Thyroid gland (tissue), 4 donors: ENCODE data around the gene SCCPDH.

Experiments
- CTCF ChIP-seq, 6 experiments: fragments of 200-600 bp in 3 of 6; fragments of 450-650 bp in 3 of 6; sonication (generic) in 3 of 6; IDR thresholded peaks; one replicate each; pipeline ENCODE4 v1.5.1; 2016 to 2019; ENCODE audit warnings: antibody characterized with exemption in 6 of 6, mild to moderate bottlenecking in 2 of 6, inconsistent platforms in 1 of 6, moderate library complexity in 1 of 6
- POLR2A ChIP-seq, 2 donors: fragments of 450-650 bp; IDR thresholded peaks; one replicate each; pipeline ENCODE4 v1.6.1; 2017; ENCODE audit warnings: antibody characterized with exemption in 2 of 2, mild to moderate bottlenecking in 2 of 2, moderate library complexity in 1 of 2

DNA sequence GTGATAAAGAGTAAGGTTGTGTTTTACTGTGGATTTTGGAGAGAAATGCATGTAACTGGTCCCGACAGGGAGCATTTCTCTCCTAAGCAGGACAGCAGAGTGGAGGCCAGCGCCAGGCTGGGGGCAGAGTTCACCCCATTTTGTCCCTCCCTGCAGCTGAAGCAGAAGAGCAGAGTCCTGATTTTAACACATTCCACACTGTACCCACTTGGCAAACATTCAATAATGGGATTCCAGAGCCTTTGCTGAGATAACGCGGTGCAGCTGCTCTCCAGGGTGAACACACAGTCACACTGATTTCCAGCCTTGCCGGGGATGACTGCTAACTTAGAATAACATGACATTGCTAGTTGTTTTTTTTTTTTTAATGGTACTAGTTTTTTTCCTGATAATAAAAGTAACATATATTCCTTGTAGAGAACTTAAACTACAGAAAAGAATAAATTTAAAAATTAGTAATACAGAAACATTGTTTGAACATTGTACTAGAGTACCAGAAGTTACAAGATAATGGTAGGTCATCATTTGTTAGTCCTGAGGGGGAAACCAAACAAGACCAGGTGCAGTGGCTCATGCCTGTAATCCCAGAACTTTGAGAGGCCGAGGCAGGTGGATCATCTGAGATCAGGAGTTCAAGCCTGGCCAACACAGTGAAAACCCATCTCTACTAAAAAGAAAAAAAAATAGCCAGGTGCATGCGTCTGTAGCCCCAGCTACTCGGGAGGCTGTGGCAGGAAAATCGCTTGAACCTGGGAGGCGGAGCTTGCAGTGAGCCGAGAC lies 77.2 kb downstream of the SCCPDH start:
- TF ChIP-seq CTCF (IDR thresholded peaks at IDR 0.05) (no peak), POLR2A (IDR thresholded peaks at IDR 0.05) (no peak)
